ENCODE data around the gene SEMA3E. TPM values are rescaled to one million over a fixed set of nuclear protein-coding genes. Genes with fewer than 3 reads are reported as not detected.

SEMA3E gene
- total and polyA plus RNA-seq, 9 of the 15 experiments (the other 6 are each of a cell fraction or from before 2014, with no cell fraction given), result 0.01 to 1.4 (median 0.14) TPM; not detected in 2

DNA sequence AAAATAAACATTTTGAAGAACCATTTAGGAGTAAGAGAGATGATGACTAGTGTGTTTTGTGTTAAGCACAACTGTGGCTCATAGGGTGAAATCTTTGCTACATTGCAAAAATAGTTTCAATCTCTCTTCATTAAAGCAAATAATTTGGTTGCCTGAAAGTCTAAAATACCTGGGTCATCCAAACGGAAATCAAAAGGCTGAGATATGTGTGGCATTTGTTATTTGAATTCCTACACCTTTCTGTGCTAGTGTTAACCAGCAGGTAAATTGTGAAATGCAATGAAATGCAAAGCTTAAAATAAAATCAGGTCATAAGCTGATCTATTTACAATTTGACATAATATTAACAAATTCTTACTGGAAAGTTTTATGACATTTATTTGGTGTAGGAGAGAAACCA, 40.9 kb upstream of the SEMA3E start:
- 0% methylated on average over 1 of the region's 1 CpG for WGBS (ENCODE audit: insufficient coverage, low coverage, missing lambda C conversion rate)
- ChIA-PET CTCF (ENCODE audit: low intra/inter-chr PET ratio) (no interaction called here), POLR2A (no interaction called here)
- TF ChIP-seq SMARCC2 (IDR thresholded peaks at IDR 0.05; ENCODE audit: low read depth) (no peak), WHSC1 (IDR thresholded peaks at IDR 0.05; ENCODE audit: low read length) (no peak), CREB1 (IDR thresholded peaks at IDR 0.05) (no peak), CREB1 (CRISPR knock-in tag; IDR thresholded peaks at IDR 0.05) (no peak), ZNF436 (CRISPR knock-in tag; IDR thresholded peaks at IDR 0.05) (no peak), ZFP1 (CRISPR knock-in tag; IDR thresholded peaks at IDR 0.05) (no peak), NCOA6 (IDR thresholded peaks at IDR 0.05) (no peak), RBM34 (IDR thresholded peaks at IDR 0.05; ENCODE audit: borderline replicate concordance, insufficient read depth, low read length) (no peak)
- TF ChIP-seq, protein P1, sequence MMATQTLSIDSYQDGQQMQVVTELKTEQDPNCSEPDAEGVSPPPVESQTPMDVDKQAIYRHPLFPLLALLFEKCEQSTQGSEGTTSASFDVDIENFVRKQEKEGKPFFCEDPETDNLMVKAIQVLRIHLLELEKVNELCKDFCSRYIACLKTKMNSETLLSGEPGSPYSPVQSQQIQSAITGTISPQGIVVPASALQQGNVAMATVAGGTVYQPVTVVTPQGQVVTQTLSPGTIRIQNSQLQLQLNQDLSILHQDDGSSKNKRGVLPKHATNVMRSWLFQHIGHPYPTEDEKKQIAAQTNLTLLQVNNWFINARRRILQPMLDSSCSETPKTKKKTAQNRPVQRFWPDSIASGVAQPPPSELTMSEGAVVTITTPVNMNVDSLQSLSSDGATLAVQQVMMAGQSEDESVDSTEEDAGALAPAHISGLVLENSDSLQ (IDR thresholded peaks at IDR 0.05), result no peak
- TF ChIP-seq, protein P2, sequence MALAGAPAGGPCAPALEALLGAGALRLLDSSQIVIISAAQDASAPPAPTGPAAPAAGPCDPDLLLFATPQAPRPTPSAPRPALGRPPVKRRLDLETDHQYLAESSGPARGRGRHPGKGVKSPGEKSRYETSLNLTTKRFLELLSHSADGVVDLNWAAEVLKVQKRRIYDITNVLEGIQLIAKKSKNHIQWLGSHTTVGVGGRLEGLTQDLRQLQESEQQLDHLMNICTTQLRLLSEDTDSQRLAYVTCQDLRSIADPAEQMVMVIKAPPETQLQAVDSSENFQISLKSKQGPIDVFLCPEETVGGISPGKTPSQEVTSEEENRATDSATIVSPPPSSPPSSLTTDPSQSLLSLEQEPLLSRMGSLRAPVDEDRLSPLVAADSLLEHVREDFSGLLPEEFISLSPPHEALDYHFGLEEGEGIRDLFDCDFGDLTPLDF (CRISPR knock-in tag; IDR thresholded peaks at IDR 0.05), result no peak
- no peaks in the 10 kb centered on the region for H3K4me1 ChIP-seq (replicated peaks in 1 of 2; ENCODE audit: control insufficient read depth in 2 of 2, insufficient read depth in 2 of 2, low read length in 2 of 2)
- H3K9me1 ChIP-seq (ENCODE audit: control insufficient read depth, insufficient read depth, low read length), result no peaks in the 10 kb centered on the region
- H4K20me1 ChIP-seq (replicated peaks; ENCODE audit: control insufficient read depth, insufficient read depth, low read length), result no peaks in the 10 kb centered on the region
- no peak overlapping the region for H3K27ac ChIP-seq (ENCODE audit: extremely low read depth, low read depth, low read length)
- no peak for FAIRE-seq
- ATAC-seq, result no peak
- intact Hi-C loops (cut with micrococcal nuclease), result no loop called here
- no TSS peak for BruUV-seq (replicated peaks)
- no peak overlapping the region for H3K4me3 ChIP-seq
- no peaks in the 10 kb centered on the region for H3K36me3 ChIP-seq (ENCODE audit: control insufficient read depth, insufficient read depth, low read length)
- H3K9me3 ChIP-seq (replicated peaks; ENCODE audit: control insufficient read depth, insufficient read depth, low read depth, low read length), result no peaks in the 10 kb centered on the region
- H3K4me2 ChIP-seq (ENCODE audit: insufficient read depth, low read length), result no peak overlapping the region
- no peak overlapping the region for H3K9ac ChIP-seq (ENCODE audit: insufficient read depth in 1 of 2, low read depth in 2 of 2, low read length in 2 of 2)
- H3K27me3 ChIP-seq (ENCODE audit: control insufficient read depth in 2 of 2, insufficient read depth in 2 of 2, low read length in 2 of 2), result no peaks in the 10 kb centered on the region
- in situ Hi-C loops (cut with MboI), result no loop called here
- no peaks in the 10 kb centered on the region for H3K79me2 ChIP-seq (ENCODE audit: control insufficient read depth, insufficient read depth, low read length)
- no peak for DNase-seq (ENCODE audit: extremely low read depth in 1 of 4, low spot score in 3 of 4)
- no peak overlapping the region for H2AFZ ChIP-seq (ENCODE audit: low read depth, low read length)
